SK-N-SH treated with all-trans-retinoic acid at 6 μM for 48 hours (cell line): ENCODE measurements around the gene ENAH.

Experiments
- CREB5 ChIP-seq: fragments of 250-450 bp; sonication (Bioruptor Pico); IDR thresholded peaks from 2 replicates; pipeline ENCODE4 v1.5.1; 2020; ENCODE audit warnings: low read depth, mild to moderate bottlenecking, moderate library complexity
- ISL1 ChIP-seq: fragments of 250-450 bp; sonication (Bioruptor Pico); IDR thresholded peaks from 2 replicates; pipeline ENCODE4 v2.1.2; 2022; ENCODE audit warnings: mild to moderate bottlenecking, moderate library complexity
- PATZ1 ChIP-seq: fragments of 250-450 bp; sonication (Bioruptor Pico); IDR thresholded peaks from 2 replicates; pipeline ENCODE4 v1.8.0; 2020; ENCODE audit warnings: mild to moderate bottlenecking, moderate library complexity, borderline replicate concordance
- TOX ChIP-seq: fragments of 250-450 bp; sonication (Bioruptor Pico); IDR thresholded peaks from 2 replicates; pipeline ENCODE4 v1.8.0; 2021; ENCODE audit warnings: mild to moderate bottlenecking, moderate library complexity, borderline replicate concordance
- ZFP3 ChIP-seq: fragments of 250-450 bp; sonication (Bioruptor Pico); IDR thresholded peaks from 2 replicates; pipeline ENCODE4 v1.5.0; 2020; ENCODE audit warnings: mild to moderate bottlenecking, moderate library complexity

- TF ChIP-seq PATZ1 (CRISPR knock-in tag) = no peak
- TF ChIP-seq CREB5 (CRISPR knock-in tag) = no peak
- TF ChIP-seq ISL1 = no peak; the same call in 1 of the 2 replicates
- TF ChIP-seq ZFP3 (CRISPR knock-in tag) = no peak
- no peak for TF ChIP-seq TOX (CRISPR knock-in tag)
Measured at GRCh38 chr1:225694151-225694603, 41.3 kb upstream of the ENAH start.
